ENCODE results near the gene ZP2. TPM values are rescaled to one million over a fixed set of nuclear protein-coding genes. Genes with fewer than 3 reads are reported as not detected.
"Not testable (repeated sequence)": the region's sequence is repeated elsewhere in the genome, so short reads cannot be mapped to it uniquely, and the experiment has no call there.

Gene ZP2
- total RNA-seq = not detected in 2 replicates

DNA sequence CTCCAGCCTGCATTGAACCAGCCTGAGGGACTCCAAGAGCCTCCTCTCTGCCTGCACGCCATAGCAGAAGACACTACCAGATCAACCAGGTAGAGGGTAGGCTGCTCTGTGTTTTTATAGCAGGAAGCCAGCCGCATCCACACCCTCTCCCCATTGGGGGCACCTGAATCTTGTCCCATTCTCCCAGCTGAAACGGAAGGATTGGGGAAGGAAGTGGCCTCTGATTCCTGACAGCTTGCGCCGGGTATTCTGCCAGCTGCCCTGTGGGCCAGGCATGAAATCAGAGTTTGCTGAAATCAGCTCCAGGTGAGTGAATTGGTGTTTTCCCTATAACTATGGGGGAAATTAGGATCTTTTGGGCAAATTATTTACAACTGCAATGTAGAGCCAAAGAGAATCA is at the start of gene ZP2:
TSS of gene ZP2 (minus strand) at position 89 of the 400 bp plus-strand sequence. CDS start at position 62, 27 bp downstream.
- DNase-seq (ENCODE audit: low read depth) = no peak
- TF ChIP-seq, protein P1, sequence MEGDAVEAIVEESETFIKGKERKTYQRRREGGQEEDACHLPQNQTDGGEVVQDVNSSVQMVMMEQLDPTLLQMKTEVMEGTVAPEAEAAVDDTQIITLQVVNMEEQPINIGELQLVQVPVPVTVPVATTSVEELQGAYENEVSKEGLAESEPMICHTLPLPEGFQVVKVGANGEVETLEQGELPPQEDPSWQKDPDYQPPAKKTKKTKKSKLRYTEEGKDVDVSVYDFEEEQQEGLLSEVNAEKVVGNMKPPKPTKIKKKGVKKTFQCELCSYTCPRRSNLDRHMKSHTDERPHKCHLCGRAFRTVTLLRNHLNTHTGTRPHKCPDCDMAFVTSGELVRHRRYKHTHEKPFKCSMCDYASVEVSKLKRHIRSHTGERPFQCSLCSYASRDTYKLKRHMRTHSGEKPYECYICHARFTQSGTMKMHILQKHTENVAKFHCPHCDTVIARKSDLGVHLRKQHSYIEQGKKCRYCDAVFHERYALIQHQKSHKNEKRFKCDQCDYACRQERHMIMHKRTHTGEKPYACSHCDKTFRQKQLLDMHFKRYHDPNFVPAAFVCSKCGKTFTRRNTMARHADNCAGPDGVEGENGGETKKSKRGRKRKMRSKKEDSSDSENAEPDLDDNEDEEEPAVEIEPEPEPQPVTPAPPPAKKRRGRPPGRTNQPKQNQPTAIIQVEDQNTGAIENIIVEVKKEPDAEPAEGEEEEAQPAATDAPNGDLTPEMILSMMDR (IDR thresholded peaks at IDR 0.05; ENCODE audit: insufficient read depth, low read depth, low read length) = no peak
- no peak within 1 kb of the TSS for H3K4me3 ChIP-seq (ENCODE audit: low read depth, low read length)

DNA sequence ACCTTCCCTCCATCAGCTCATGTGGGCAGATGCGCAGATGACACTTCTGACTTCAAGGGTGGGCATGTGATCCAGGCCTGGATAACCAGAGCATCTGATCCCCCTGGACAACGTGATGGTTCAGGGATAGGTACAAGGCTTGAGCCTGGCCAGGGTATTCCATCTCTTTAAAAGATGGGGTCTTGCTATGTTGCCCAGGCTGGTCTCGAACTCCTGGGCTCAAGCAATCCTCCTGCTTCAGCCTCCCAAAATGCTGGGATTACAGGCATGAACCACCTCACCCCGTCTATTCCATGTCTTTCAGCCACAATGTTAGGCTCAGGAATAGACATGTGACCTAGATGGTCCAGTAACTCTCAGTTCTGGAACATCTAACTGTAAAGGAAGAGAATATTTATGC is 45.9 kb upstream of the ZP2 start:
- DNase-seq (ENCODE audit: low read depth) = no peak
- no peak overlapping the region for H3K4me3 ChIP-seq (ENCODE audit: low read depth, low read length)
- TF ChIP-seq, protein P1 (IDR thresholded peaks at IDR 0.05; ENCODE audit: insufficient read depth, low read depth, low read length) = no peak

DNA sequence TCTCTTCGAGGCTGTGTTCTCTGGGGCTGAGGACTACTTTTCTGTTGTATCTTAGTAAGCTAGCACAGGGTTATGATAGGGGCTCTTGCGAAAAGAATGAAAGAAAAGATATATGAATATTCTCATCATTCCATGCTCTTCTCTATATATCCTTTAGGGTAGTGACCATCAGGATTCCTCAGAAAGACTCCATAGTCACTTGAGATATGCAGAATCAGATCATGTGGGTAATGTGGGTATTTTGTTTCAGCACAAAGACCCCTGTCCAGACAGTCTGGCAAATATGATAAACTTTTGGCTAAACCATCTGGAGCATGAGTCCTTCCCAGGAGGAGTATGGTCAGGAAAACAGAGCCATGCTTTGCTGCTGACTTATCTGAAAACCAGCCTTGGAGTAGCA is 45.3 kb upstream of the ZP2 start:
- DNase-seq (ENCODE audit: low read depth) = no peak
- TF ChIP-seq, protein P1 (IDR thresholded peaks at IDR 0.05; ENCODE audit: insufficient read depth, low read depth, low read length) = no peak

DNA sequence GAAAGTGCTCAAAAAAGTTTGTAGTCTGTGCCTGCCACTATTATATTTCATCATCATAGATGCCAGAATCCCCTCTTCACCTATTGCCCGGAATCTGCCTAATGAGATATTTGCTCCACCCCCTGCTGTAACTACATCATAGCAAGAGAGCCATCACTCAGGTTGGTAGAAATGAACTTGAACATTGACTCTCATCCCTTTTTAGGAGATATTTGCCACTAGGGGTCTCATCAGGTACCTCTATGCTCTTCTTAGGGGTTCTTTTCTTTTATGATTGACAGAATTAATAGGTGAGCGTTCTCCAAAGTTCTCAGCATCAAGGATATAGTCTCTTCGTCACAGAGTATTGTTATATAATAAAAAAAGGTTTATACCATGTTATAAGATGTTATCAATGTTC is 42.1 kb upstream of the ZP2 start:
- DNase-seq (ENCODE audit: low read depth) = no peak
- TF ChIP-seq, protein P1 (IDR thresholded peaks at IDR 0.05; ENCODE audit: insufficient read depth, low read depth, low read length) = no peak
- H3K4me3 ChIP-seq (ENCODE audit: low read depth, low read length) = no peak overlapping the region

More for the DNA sequence above, 45.3 kb upstream of the ZP2 start:
- no peak overlapping the region for H3K4me3 ChIP-seq (ENCODE audit: low read depth, low read length)

DNA sequence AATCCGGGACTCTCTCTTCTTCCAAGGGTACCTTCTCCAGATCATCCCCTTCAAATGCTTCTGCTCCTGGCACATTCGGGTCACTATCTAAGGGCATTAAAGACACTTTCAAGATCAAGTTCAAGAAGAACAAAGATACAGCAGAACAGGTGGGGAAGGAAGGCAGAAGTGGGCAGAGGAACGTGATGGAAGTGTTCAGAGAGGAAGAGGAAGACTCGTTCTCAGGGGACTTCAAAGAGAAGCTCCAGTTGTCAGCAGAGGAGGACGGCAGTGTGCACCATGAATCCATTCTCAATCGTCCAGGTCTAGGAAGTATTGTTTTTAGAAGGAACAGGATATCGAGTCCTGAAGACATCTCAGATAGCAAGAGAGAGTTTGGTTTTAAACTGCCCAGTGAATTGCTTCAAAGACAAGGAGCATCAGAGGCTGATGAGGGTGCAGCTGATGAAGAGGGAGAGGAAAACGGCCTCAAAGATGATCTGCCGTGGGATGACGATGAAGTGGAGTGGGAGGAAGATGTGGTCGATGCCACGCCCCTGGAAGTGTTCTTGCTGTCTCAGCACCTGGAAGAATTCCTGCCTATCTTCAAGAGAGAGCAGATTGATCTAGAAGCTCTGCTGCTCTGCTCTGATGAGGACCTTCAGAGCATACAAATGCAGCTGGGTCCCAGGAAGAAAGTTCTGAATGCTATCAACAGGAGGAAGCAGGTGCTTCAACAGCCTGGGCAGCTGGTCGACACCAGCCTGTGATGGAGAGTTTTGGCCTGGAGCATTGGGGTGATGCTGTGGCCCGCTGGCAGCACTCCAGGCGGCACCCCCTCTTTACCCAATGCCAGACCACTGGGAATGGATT is 38.9 kb upstream of the ZP2 start:
- DNase-seq (ENCODE audit: low read depth) = no peak
- TF ChIP-seq, protein P1 (IDR thresholded peaks at IDR 0.05; ENCODE audit: insufficient read depth, low read depth, low read length) = no peak
- H3K4me3 ChIP-seq (ENCODE audit: low read depth, low read length) = no peak overlapping the region

DNA sequence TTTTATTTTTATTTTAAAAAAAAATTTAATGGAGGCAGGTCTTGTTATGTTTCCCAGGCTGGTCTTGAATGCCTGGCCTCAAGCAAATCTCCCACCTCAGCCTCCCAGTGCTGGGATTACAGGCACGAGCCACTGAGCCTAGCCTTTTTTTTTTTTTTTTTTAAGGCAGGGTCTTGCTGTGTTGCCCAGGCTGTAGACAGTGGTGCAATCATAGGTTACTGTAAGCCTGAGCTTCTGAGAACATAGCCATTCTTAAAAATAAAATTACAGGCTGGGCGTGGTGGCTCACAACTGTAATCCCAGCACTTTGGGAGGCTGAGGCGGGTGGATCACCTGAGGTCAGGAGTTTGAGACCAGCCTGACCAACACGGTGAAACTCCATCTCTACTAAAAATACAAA is 36.8 kb upstream of the ZP2 start:
- DNase-seq (ENCODE audit: low read depth); H3K4me3 ChIP-seq (ENCODE audit: low read depth, low read length): not testable (repeated sequence)

DNA sequence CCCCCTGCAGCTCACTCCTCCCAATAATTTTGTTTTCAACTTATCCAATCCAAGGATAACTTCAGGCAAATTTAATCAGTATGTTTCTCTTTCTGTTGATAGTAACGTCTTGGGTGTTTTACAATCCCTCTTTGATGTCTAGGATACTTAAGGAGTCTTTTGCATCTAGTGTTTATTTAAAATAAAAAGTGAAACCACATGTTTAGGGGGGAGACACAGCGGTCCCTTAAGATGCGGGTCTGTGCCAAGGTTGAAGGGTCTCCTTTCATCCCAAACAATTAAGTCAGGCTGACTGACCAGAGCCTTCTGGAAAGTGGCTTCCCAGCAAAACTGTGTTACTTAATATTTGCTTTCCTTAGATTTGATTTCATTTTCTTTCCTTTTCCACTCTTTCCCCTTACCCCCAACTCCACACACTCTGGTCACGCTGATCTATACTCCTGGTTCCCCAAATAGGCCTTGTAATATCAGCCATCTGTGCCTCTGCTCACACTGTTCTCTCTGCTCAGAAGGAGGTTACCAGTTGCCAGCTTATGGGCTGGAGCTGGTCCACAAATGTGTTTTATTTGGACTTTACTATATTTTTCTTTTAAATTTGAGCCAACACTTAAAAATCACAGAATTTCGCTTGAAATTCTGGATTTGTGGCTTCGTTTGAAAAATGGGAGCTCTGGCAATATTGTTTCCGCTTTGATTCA is 33.3 kb upstream of the ZP2 start:
- TF ChIP-seq, protein P1 (IDR thresholded peaks at IDR 0.05; ENCODE audit: insufficient read depth, low read depth, low read length) = no peak
- no peak overlapping the region for H3K4me3 ChIP-seq (ENCODE audit: low read depth, low read length)
- DNase-seq (ENCODE audit: low read depth) = no peak

Data from fibroblast of villous mesenchyme (primary cell).